Calu3 (cell line): ENCODE results near the gene PSTPIP2. TPM values are rescaled to one million over a fixed set of nuclear protein-coding genes. Genes with fewer than 3 reads are reported as not detected.
A peak's percentile ranks its signal among the peaks of the same experiment; 100 is the strongest.

Experiments
- BruUV-seq: library from RNA; stranded (reverse); fragments of 400-500 nt; replicated peaks from 2 replicates; lab custom pipeline; 2021; lab: Mats Ljungman, UMichigan
- CTCF ChIA-PET: fragments of 300-600 bp; sonication (Branson Sonifier 250); formaldehyde crosslinking; loops from one replicate; lab custom pipeline; 2022; ENCODE audit warnings: antibody characterized with exemption; lab: Charles Lee
- DNase-seq: peaks from one replicate; pipeline ENCODE4 v3.0.0; 2022
- H3K27ac Mint-ChIP-seq: one replicate; pipeline ENCODE4 v1.8.0; 2022; ENCODE audit warnings: mixed read lengths; ENCODE audit not compliant: unreplicated experiment
- H3K27me3 Mint-ChIP-seq: one replicate; pipeline ENCODE4 v1.8.0; 2022; ENCODE audit warnings: mixed read lengths; ENCODE audit not compliant: unreplicated experiment
- H3K36me3 Mint-ChIP-seq: one replicate; pipeline ENCODE4 v1.8.0; 2022; ENCODE audit warnings: mild to moderate bottlenecking, moderate library complexity, mixed read lengths; ENCODE audit not compliant: insufficient read depth, unreplicated experiment
- H3K4me1 Mint-ChIP-seq: one replicate; pipeline ENCODE4 v1.8.0; 2022; ENCODE audit warnings: mild to moderate bottlenecking, low read depth, mixed read lengths; ENCODE audit not compliant: unreplicated experiment
- H3K4me3 Mint-ChIP-seq: one replicate; pipeline ENCODE4 v1.8.0; 2022; ENCODE audit warnings: mild to moderate bottlenecking, low read depth, moderate library complexity, mixed read lengths; ENCODE audit not compliant: unreplicated experiment
- H3K9me3 Mint-ChIP-seq: one replicate; pipeline ENCODE4 v1.8.0; 2022; ENCODE audit warnings: low read depth, mixed read lengths; ENCODE audit not compliant: unreplicated experiment
- CTCF ChIP-seq: fragments of 200-600 bp; IDR thresholded peaks from one replicate; pipeline ENCODE4 v1.8.0; 2022; ENCODE audit warnings: antibody characterized with exemption; ENCODE audit not compliant: unreplicated experiment
- intact Hi-C: fragments of 100-400 bp; cut with micrococcal nuclease; formaldehyde crosslinking; loops from one replicate; pipeline ENCODE4 v1.10.0; 2022; ENCODE audit not compliant: unreplicated experiment
- total RNA-seq: library from RNA; stranded (reverse); gene quantifications from 2 replicates; pipeline ENCODE4 v1.2.3, GENCODE V29; 2022

The PSTPIP2 gene
- total RNA-seq, 1 experiment from 2014 or later = 2.6 TPM

GRCh38 chr18:46080156-46080555 is 8.1 kb upstream of the PSTPIP2 start:
- DNase-seq = no peak
- no peaks in the 10 kb centered on the region for H3K27me3 Mint-ChIP-seq
- intact Hi-C loops = no loop called here
- H3K27ac Mint-ChIP-seq = no peak overlapping the region
- no peak overlapping the region for H3K4me3 Mint-ChIP-seq
- CTCF ChIA-PET = no interaction called here
- no peak for TF ChIP-seq CTCF
- peaks cover 69% of the 10 kb centered on the region for H3K36me3 Mint-ChIP-seq
- no TSS peak for BruUV-seq
- no peaks in the 10 kb centered on the region for H3K9me3 Mint-ChIP-seq
- no peaks in the 10 kb centered on the region for H3K4me1 Mint-ChIP-seq

- DNase-seq = no peak
- Mint-ChIP-seq H3K27me3 (no peaks in the 10 kb centered on the region), H3K4me3 (no peak overlapping the region), H3K4me1 (peaks cover under 1% of the 10 kb centered on the region), H3K27ac (no peak overlapping the region), H3K9me3 (no peaks in the 10 kb centered on the region), H3K36me3 (peaks cover 61% of the 10 kb centered on the region)
- CTCF ChIA-PET = no interaction called here
- TF ChIP-seq CTCF = no peak
- BruUV-seq = no TSS peak
- intact Hi-C loops = no loop called here
Observed at GRCh38 chr18:46079336-46079735, 7.3 kb upstream of the PSTPIP2 start.

GRCh38 chr18:46073474-46074331 is 1.6 kb upstream of the PSTPIP2 start:
- intact Hi-C loops = loop anchor here (2.0 to 5.0 kb wide), 4 partner anchors 81 to 406 kb away; no protein-coding TSS in a partner anchor
- H3K9me3 Mint-ChIP-seq = no peaks in the 10 kb centered on the region
- CTCF ChIA-PET = interaction anchor here (0.7 to 1.2 kb wide), 12 partner anchors 63 to 584 kb away, joined by 3 to 8 read pairs (median 4); no protein-coding TSS in a partner anchor
- DNase-seq = peak; percentile 72
- peaks cover 24% of the 10 kb centered on the region for H3K4me1 Mint-ChIP-seq
- no peaks in the 10 kb centered on the region for H3K27me3 Mint-ChIP-seq
- TF ChIP-seq CTCF = peak; percentile 43
- no peak overlapping the region for H3K27ac Mint-ChIP-seq
- peaks cover 32% of the 10 kb centered on the region for H3K36me3 Mint-ChIP-seq
- BruUV-seq = no TSS peak
- no peak overlapping the region for H3K4me3 Mint-ChIP-seq

- no peak for TF ChIP-seq CTCF
- H3K27ac Mint-ChIP-seq = no peak overlapping the region
- no peak for DNase-seq
- H3K4me1 Mint-ChIP-seq = peaks cover 24% of the 10 kb centered on the region
- H3K4me3 Mint-ChIP-seq = peak overlapping the region; percentile 64
- no peaks in the 10 kb centered on the region for H3K9me3 Mint-ChIP-seq
- H3K27me3 Mint-ChIP-seq = no peaks in the 10 kb centered on the region
- H3K36me3 Mint-ChIP-seq = peaks cover 31% of the 10 kb centered on the region
- CTCF ChIA-PET = interaction anchor here (1.0 to 1.2 kb wide), 3 partner anchors 102 to 585 kb away, joined by 3 to 4 read pairs (median 3); no protein-coding TSS in a partner anchor
- intact Hi-C loops = loop anchor here (2.0 to 5.0 kb wide), 4 partner anchors 81 to 406 kb away; no protein-coding TSS in a partner anchor
- no TSS peak for BruUV-seq
Observed at GRCh38 chr18:46072959-46073358, 899 bp upstream of the PSTPIP2 start.
